ENCODE data around the gene TSTD1.

TSTD1 gene

GRCh38 chr1:161061419-161061818, 22.7 kb upstream of the TSTD1 start:
- Histone ChIP-seq H3K27me3 (ENCODE audit: insufficient read depth, poor library complexity, severe bottlenecking) (no peaks in the 10 kb centered on the region), H3K4me3 (replicated peaks; ENCODE audit: insufficient read depth, low read length) (no peak overlapping the region), H3K27ac (replicated peaks) (no peak overlapping the region)
- no peak for TF ChIP-seq CTCF (IDR thresholded peaks at IDR 0.05; ENCODE audit: insufficient read depth, low read length)
- TF ChIP-seq SPI1 (IDR thresholded peaks at IDR 0.05; ENCODE audit: borderline replicate concordance, low read depth), result no peak
- no peak for TF ChIP-seq REST (IDR thresholded peaks at IDR 0.05; ENCODE audit: insufficient replicate concordance, low read depth)
- no peak for TF ChIP-seq GABPA (IDR thresholded peaks at IDR 0.05; ENCODE audit: low read depth)
- no peak for TF ChIP-seq POLR2AphosphoS5 (IDR thresholded peaks at IDR 0.05; ENCODE audit: low read depth)
- no peak for DNase-seq (ENCODE audit: low read depth in 1 of 2, low spot score in 1 of 2)

GRCh38 chr1:161059293-161059692, 20.5 kb upstream of the TSTD1 start:
- no peak for DNase-seq (ENCODE audit: low read depth in 1 of 2, low spot score in 1 of 2)
- TF ChIP-seq GABPA (IDR thresholded peaks at IDR 0.05; ENCODE audit: low read depth), result no peak
- no peak for TF ChIP-seq REST (IDR thresholded peaks at IDR 0.05; ENCODE audit: insufficient replicate concordance, low read depth)
- Histone ChIP-seq H3K27ac (replicated peaks) (no peak overlapping the region), H3K27me3 (ENCODE audit: insufficient read depth, poor library complexity, severe bottlenecking) (no peaks in the 10 kb centered on the region), H3K4me3 (replicated peaks; ENCODE audit: insufficient read depth, low read length) (no peak overlapping the region)

- no peak overlapping the region for H3K4me3 ChIP-seq (replicated peaks; ENCODE audit: insufficient read depth, low read length)
- no peak for TF ChIP-seq CTCF (IDR thresholded peaks at IDR 0.05; ENCODE audit: insufficient read depth, low read length)
- TF ChIP-seq REST (IDR thresholded peaks at IDR 0.05; ENCODE audit: insufficient replicate concordance, low read depth), result no peak
- no peak for TF ChIP-seq GABPA (IDR thresholded peaks at IDR 0.05; ENCODE audit: low read depth)
- no peak for TF ChIP-seq POLR2AphosphoS5 (IDR thresholded peaks at IDR 0.05; ENCODE audit: low read depth)
- TF ChIP-seq SPI1 (IDR thresholded peaks at IDR 0.05; ENCODE audit: borderline replicate concordance, low read depth), result no peak
- no peaks in the 10 kb centered on the region for H3K27me3 ChIP-seq (ENCODE audit: insufficient read depth, poor library complexity, severe bottlenecking)
- no peak overlapping the region for H3K27ac ChIP-seq (replicated peaks)
- DNase-seq (ENCODE audit: low read depth in 1 of 2, low spot score in 1 of 2), result no peak
Observed at GRCh38 chr1:161054805-161055204, 16.0 kb upstream of the TSTD1 start.

- Histone ChIP-seq H3K27ac (replicated peaks) (no peak overlapping the region), H3K27me3 (ENCODE audit: insufficient read depth, poor library complexity, severe bottlenecking) (no peaks in the 10 kb centered on the region), H3K4me3 (replicated peaks; ENCODE audit: insufficient read depth, low read length) (no peak overlapping the region)
- DNase-seq (ENCODE audit: low read depth in 1 of 2, low spot score in 1 of 2), result no peak
- TF ChIP-seq GABPA (IDR thresholded peaks at IDR 0.05; ENCODE audit: low read depth) (no peak), REST (IDR thresholded peaks at IDR 0.05; ENCODE audit: insufficient replicate concordance, low read depth) (no peak), SPI1 (IDR thresholded peaks at IDR 0.05; ENCODE audit: borderline replicate concordance, low read depth) (no peak), POLR2AphosphoS5 (IDR thresholded peaks at IDR 0.05; ENCODE audit: low read depth) (no peak), CTCF (IDR thresholded peaks at IDR 0.05; ENCODE audit: insufficient read depth, low read length) (no peak)
Observed at GRCh38 chr1:161054232-161054631, 15.5 kb upstream of the TSTD1 start.

All from HL-60 (cell line).